ENCODE results near the gene TMEM184B. TPM values are rescaled to one million over a fixed set of nuclear protein-coding genes. Genes with fewer than 3 reads are reported as not detected.

Gene TMEM184B
- total and polyA plus RNA-seq, 10 of the 15 experiments (the other 5 are each of a cell fraction or from before 2014, with no cell fraction given) = 0.56 to 22.4 (median 7.9) TPM

DNA sequence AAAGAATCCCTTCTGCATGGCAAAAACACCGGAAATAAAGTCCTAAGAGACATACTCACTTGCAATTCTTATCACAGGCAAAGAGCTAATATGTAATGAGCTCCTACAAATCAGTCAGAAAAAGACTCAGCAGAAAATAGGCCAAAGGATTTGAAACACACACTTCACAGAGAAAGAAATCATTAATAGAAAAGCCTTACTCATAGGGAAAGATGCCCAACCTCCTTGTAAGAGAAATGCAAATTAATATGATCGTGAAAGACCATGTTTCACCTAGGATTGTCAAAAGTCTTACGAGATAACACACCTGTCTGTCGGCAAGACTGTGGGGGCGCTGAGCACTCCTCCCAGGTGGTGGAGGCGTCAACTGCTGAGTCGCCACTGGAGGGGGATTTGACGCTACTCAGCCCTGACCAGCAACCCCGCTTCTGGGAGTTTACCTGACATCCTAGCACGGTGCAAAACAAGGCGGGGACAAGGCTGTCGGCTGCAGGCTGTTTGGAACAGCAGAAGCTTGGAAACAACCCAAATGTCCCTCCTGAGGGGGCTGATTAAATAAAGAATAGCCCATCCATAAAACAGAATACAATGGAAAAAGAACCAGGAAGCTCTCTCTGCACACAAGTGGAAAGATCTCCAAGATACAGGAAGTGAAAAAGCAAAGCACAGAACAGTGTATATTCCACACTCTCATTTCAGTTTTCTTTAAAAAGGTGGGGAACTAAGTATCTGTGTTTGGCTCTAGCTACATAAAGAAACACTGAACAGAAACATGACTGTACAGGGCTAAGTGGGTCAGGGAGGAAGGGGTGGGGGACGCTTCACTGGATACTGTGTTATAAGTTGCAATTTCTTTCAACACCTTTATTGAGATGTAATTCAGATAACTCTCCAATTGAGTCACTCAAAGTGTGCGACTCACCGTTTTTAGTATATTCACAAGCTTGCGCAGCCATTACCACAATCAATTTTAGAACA lies 33.0 kb upstream of the TMEM184B start:
- WGBS (ENCODE audit: insufficient coverage, insufficient replicate concordance, low lambda C conversion rate, missing lambda C conversion rate) = under 1% methylated on average over 16 of the region's 16 CpGs
- H3K4me3 ChIP-seq = peak overlapping the region; percentile 26; the same call in 1 of the 2 replicates
- in situ Hi-C loops (cut with MboI) (no loop called here), intact Hi-C loops (cut with micrococcal nuclease; ENCODE audit: unreplicated experiment) (loop anchor here (5.0 kb wide), 3 partner anchors 47 to 143 kb away; no protein-coding TSS in a partner anchor)
- H3K27ac ChIP-seq (ENCODE audit: control insufficient read depth, insufficient read depth) = peak overlapping the region; percentile 75
- SMC1A ChIA-PET (ENCODE audit: uncharacterized antibody, unreplicated experiment) = interaction anchor here (0.6 to 2.2 kb wide), 19 partner anchors 9 to 1026 kb away, joined by 3 to 18 read pairs (median 3); partner anchors contain the start of genes MAFF and PLA2G6
- ATAC-seq (peak; percentile 89), FAIRE-seq (peak; percentile 89), DNase-seq (ENCODE audit: low read depth, low spot score) (peak; percentile 89)
- no peak overlapping the region for H2AFZ ChIP-seq (ENCODE audit: control insufficient read depth, low read depth, low read length)
- no peaks in the 10 kb centered on the region for H4K20me1 ChIP-seq (ENCODE audit: control insufficient read depth, insufficient read depth)
- H3K27me3 ChIP-seq (replicated peaks in 1 of 2; ENCODE audit: control insufficient read depth in 2 of 2, insufficient read depth in 2 of 2, low read length in 1 of 2) = no peaks in the 10 kb centered on the region
- H3K79me2 ChIP-seq (ENCODE audit: control insufficient read depth, insufficient read depth, low read length) = peaks cover 54% of the 10 kb centered on the region
- BruUV-seq (replicated peaks) = no TSS peak
- peaks cover 23 to 26% of the 10 kb centered on the region in 2 experiments; a peak in 3 of 4 replicates for H3K36me3 ChIP-seq (ENCODE audit: control insufficient read depth in 2 of 2, insufficient read depth in 2 of 2, low read length in 1 of 2)
- no peaks in the 10 kb centered on the region for H3K9me3 ChIP-seq (replicated peaks; ENCODE audit: control insufficient read depth, insufficient read depth, low read length)
- CTCF ChIA-PET = interaction anchor here (0.7 to 2.9 kb wide), 18 partner anchors 9 to 340 kb away, joined by 3 to 14 read pairs (median 4); no protein-coding TSS in a partner anchor
- RAD21 ChIA-PET (ENCODE audit: unreplicated experiment) = interaction anchor here (0.7 to 1.9 kb wide), 12 partner anchors 8 to 393 kb away, joined by 3 to 12 read pairs (median 4); no protein-coding TSS in a partner anchor
- H3K9ac ChIP-seq (ENCODE audit: control insufficient read depth, insufficient read depth, low read length) = no peak overlapping the region
- POLR2A ChIA-PET = interaction anchor here (0.5 to 2.2 kb wide), 16 partner anchors 8 to 726 kb away, joined by 3 to 9 read pairs (median 5); partner anchors contain the start of gene LGALS2
- peak overlapping the region; percentile 68 for H3K4me2 ChIP-seq (ENCODE audit: control insufficient read depth, insufficient read depth)
- H3K4me1 ChIP-seq (ENCODE audit: control insufficient read depth, insufficient read depth, low read length) = peaks cover 44% of the 10 kb centered on the region
- TF ChIP-seq ZNF207 (IDR thresholded peaks at IDR 0.05; ENCODE audit: borderline replicate concordance) (no peak), ZNF274 (IDR thresholded peaks at IDR 0.05; ENCODE audit: insufficient read depth, insufficient read length) (no peak), RELA (IDR thresholded peaks at IDR 0.05; ENCODE audit: borderline replicate concordance, partially characterized antibody) (no peak), CREM (IDR thresholded peaks at IDR 0.05; ENCODE audit: low read depth) (peak; percentile 50), SMAD5 (IDR thresholded peaks at IDR 0.05; ENCODE audit: low read depth) (no peak), ELK1 (IDR thresholded peaks at IDR 0.05; ENCODE audit: low read depth, low read length) (no peak), MXI1 (IDR thresholded peaks at IDR 0.05; ENCODE audit: low read depth, low read length) (peak; percentile 64; the same call in 1 of the 2 replicates), IRF4 (IDR thresholded peaks at IDR 0.05; ENCODE audit: low read depth, low read length) (no peak; the same call in 1 of the 2 replicates), RAD21 (IDR thresholded peaks at IDR 0.05; ENCODE audit: insufficient read depth, low read depth, low read length) (peak; percentile 34; the same call in 1 of the 2 replicates), ZZZ3 (IDR thresholded peaks at IDR 0.05; ENCODE audit: control insufficient read depth, insufficient read length, low read depth) (no peak), SRF (IDR thresholded peaks at IDR 0.05; ENCODE audit: low read depth in 2 of 2, low read length in 2 of 2) (no peak), SMAD1 (IDR thresholded peaks at IDR 0.05; ENCODE audit: low read depth, partially characterized antibody) (no peak)
- TF ChIP-seq, protein P1, sequence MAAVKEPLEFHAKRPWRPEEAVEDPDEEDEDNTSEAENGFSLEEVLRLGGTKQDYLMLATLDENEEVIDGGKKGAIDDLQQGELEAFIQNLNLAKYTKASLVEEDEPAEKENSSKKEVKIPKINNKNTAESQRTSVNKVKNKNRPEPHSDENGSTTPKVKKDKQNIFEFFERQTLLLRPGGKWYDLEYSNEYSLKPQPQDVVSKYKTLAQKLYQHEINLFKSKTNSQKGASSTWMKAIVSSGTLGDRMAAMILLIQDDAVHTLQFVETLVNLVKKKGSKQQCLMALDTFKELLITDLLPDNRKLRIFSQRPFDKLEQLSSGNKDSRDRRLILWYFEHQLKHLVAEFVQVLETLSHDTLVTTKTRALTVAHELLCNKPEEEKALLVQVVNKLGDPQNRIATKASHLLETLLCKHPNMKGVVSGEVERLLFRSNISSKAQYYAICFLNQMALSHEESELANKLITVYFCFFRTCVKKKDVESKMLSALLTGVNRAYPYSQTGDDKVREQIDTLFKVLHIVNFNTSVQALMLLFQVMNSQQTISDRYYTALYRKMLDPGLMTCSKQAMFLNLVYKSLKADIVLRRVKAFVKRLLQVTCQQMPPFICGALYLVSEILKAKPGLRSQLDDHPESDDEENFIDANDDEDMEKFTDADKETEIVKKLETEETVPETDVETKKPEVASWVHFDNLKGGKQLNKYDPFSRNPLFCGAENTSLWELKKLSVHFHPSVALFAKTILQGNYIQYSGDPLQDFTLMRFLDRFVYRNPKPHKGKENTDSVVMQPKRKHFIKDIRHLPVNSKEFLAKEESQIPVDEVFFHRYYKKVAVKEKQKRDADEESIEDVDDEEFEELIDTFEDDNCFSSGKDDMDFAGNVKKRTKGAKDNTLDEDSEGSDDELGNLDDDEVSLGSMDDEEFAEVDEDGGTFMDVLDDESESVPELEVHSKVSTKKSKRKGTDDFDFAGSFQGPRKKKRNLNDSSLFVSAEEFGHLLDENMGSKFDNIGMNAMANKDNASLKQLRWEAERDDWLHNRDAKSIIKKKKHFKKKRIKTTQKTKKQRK (IDR thresholded peaks at IDR 0.05; ENCODE audit: low read depth, low read length) = no peak
- TF ChIP-seq, protein P2, sequence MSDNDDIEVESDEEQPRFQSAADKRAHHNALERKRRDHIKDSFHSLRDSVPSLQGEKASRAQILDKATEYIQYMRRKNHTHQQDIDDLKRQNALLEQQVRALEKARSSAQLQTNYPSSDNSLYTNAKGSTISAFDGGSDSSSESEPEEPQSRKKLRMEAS (IDR thresholded peaks at IDR 0.05; ENCODE audit: low read depth, low read length) = 0 out of 2 replicates have a peak, but pooled peaks have one; percentile 34

All from GM12878 (cell line).